ENCODE measurements around the gene WDR5. TPM values are rescaled to one million over a fixed set of nuclear protein-coding genes. Genes with fewer than 3 reads are reported as not detected.
"Not testable (repeated sequence)": the region's sequence is repeated elsewhere in the genome, so short reads cannot be mapped to it uniquely, and the experiment has no call there.

The WDR5 gene
- total RNA-seq, 1 donor, result 19.9 TPM

GRCh38 chr9:134103391-134103998 lies 32.4 kb upstream of the WDR5 start:
- DNase-seq (ENCODE audit: low read depth), result no peak
- no peak overlapping the region for H3K4me3 ChIP-seq (ENCODE audit: low read depth, low read length)
- TF ChIP-seq CTCF (IDR thresholded peaks at IDR 0.05; ENCODE audit: insufficient read depth, low read length), result no peak

- no peak for DNase-seq (ENCODE audit: low read depth)
These were observed 24.8 kb upstream of the WDR5 start for GRCh38 chr9:134111064-134111463.

GRCh38 chr9:134112561-134112960 lies 23.3 kb upstream of the WDR5 start:
- no peak for TF ChIP-seq CTCF (IDR thresholded peaks at IDR 0.05; ENCODE audit: insufficient read depth, low read length)
- no peak for DNase-seq (ENCODE audit: low read depth)
- H3K4me3 ChIP-seq (ENCODE audit: low read depth, low read length), result no peak overlapping the region

More at GRCh38 chr9:134111064-134111463, 24.8 kb upstream of the WDR5 start:
- no peak for TF ChIP-seq CTCF (IDR thresholded peaks at IDR 0.05; ENCODE audit: insufficient read depth, low read length)
- no peak overlapping the region for H3K4me3 ChIP-seq (ENCODE audit: low read depth, low read length)

GRCh38 chr9:134118972-134119371 lies 16.9 kb upstream of the WDR5 start:
- not testable (repeated sequence) for DNase-seq (ENCODE audit: low read depth); H3K4me3 ChIP-seq (ENCODE audit: low read depth, low read length)

- no peak for DNase-seq (ENCODE audit: low read depth)
- H3K4me3 ChIP-seq (ENCODE audit: low read depth, low read length), result no peak overlapping the region
- TF ChIP-seq CTCF (IDR thresholded peaks at IDR 0.05; ENCODE audit: insufficient read depth, low read length), result no peak
These were observed 12.1 kb upstream of the WDR5 start for GRCh38 chr9:134123764-134124128.

- no peak overlapping the region for H3K4me3 ChIP-seq (ENCODE audit: low read depth, low read length)
- no peak for DNase-seq (ENCODE audit: low read depth)
- no peak for TF ChIP-seq CTCF (IDR thresholded peaks at IDR 0.05; ENCODE audit: insufficient read depth, low read length)
These were observed 10.3 kb upstream of the WDR5 start for GRCh38 chr9:134125413-134126095.

- TF ChIP-seq CTCF (IDR thresholded peaks at IDR 0.05; ENCODE audit: insufficient read depth, low read length), result no peak
- no peak overlapping the region for H3K4me3 ChIP-seq (ENCODE audit: low read depth, low read length)
- DNase-seq (ENCODE audit: low read depth), result no peak
These were observed 9.5 kb upstream of the WDR5 start for GRCh38 chr9:134126373-134126772.

Data from fibroblast of the aortic adventitia (primary cell).